Measurements from ENCODE around the gene CELA3B. TPM values are rescaled to one million over a fixed set of nuclear protein-coding genes. Genes with fewer than 3 reads are reported as not detected.
A peak's percentile ranks its signal among the peaks of the same experiment; 100 is the strongest.

CELA3B gene
- total and polyA plus RNA-seq, 2 of the 13 experiments (the other 11 are each of a cell fraction or from before 2014, with no cell fraction given), result 0.34 TPM; not detected in 1

DNA sequence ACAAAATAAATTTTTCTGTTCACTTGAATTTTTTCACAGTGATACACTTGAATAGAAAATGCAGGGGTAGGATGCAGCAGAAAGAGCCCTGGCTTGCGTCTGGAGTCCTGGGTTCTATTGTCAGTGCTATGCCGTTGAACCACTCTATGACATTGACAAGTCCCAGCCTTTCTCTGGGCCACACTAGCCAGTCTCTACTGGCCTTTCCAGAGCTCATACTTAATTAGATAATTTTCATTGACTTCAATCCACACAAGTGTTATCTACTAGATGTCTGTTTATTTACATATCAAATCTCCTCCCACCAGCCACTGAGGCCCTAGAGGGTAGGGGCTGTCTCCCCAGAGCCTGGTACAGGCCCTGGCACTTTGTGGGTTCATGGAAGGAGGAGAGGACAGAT, 15.5 kb upstream of the CELA3B start:
- no peaks in the 10 kb centered on the region for H3K79me2 ChIP-seq (ENCODE audit: insufficient read depth, low read length)
- CTCF ChIA-PET (ENCODE audit: low intra/inter-chr PET ratio, low total read pairs), result no interaction called here
- H3K36me3 ChIP-seq (replicated peaks in 1 of 2; ENCODE audit: control insufficient read depth in 1 of 2, insufficient read depth in 2 of 2, low read length in 2 of 2), result no peaks in the 10 kb centered on the region
- BruUV-seq (replicated peaks), result no TSS peak
- no peak for FAIRE-seq
- H2AFZ ChIP-seq (ENCODE audit: low read length), result no peak overlapping the region
- no peak overlapping the region for H3K4me2 ChIP-seq (ENCODE audit: low read depth, low read length)
- H3K27ac ChIP-seq (ENCODE audit: extremely low read length, insufficient read depth, low read length), result no peak overlapping the region
- ATAC-seq, result no peak
- DNase-seq (ENCODE audit: low spot score), result no peak
- no peaks in the 10 kb centered on the region for H4K20me1 ChIP-seq (ENCODE audit: insufficient read depth, low read length)
- H3K9ac ChIP-seq (ENCODE audit: insufficient read depth, low read depth, low read length), result no peak overlapping the region
- 6% methylated on average over 2 of the region's 2 CpGs for WGBS (ENCODE audit: low lambda C conversion rate)
- in situ Hi-C loops (cut with HindIII; ENCODE audit: extremely low pct_ligation_motif_present, low pct_unique_long_range_greater_than_20kb), result loop anchor here (10.0 kb wide), 1 partner anchor 257 kb away; no protein-coding TSS in a partner anchor
- POLR2A ChIA-PET, result interaction anchor here (1.4 kb wide), 1 partner anchor 10 kb away, joined by 6 read pairs; no protein-coding TSS in a partner anchor
- no peak overlapping the region for H3K4me3 ChIP-seq (replicated peaks in 1 of 3; ENCODE audit: insufficient read depth in 1 of 3, low read depth in 2 of 3, low read length in 3 of 3)
- no peaks in the 10 kb centered on the region for H3K9me3 ChIP-seq (ENCODE audit: low read length)
- no peak for TF ChIP-seq CCDC6 (CRISPR knock-in tag; IDR thresholded peaks at IDR 0.05)
- TF ChIP-seq, protein P1, sequence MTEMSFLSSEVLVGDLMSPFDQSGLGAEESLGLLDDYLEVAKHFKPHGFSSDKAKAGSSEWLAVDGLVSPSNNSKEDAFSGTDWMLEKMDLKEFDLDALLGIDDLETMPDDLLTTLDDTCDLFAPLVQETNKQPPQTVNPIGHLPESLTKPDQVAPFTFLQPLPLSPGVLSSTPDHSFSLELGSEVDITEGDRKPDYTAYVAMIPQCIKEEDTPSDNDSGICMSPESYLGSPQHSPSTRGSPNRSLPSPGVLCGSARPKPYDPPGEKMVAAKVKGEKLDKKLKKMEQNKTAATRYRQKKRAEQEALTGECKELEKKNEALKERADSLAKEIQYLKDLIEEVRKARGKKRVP (CRISPR knock-in tag; IDR thresholded peaks at IDR 0.05), result no peak
- TF ChIP-seq ZSCAN9 (CRISPR knock-in tag; IDR thresholded peaks at IDR 0.05; ENCODE audit: borderline replicate concordance), result no peak
- TF ChIP-seq ZNF180 (CRISPR knock-in tag; IDR thresholded peaks at IDR 0.05; ENCODE audit: borderline replicate concordance, low read depth), result no peak
- peaks cover 50% of the 10 kb centered on the region for H3K4me1 ChIP-seq (ENCODE audit: insufficient read depth, low read length)
- H3K27me3 ChIP-seq (ENCODE audit: control insufficient read depth in 1 of 2, insufficient read depth in 2 of 2, low read length in 2 of 2), result no peaks in the 10 kb centered on the region
- intact Hi-C loops (cut with micrococcal nuclease; ENCODE audit: unreplicated experiment), result no loop called here

DNA sequence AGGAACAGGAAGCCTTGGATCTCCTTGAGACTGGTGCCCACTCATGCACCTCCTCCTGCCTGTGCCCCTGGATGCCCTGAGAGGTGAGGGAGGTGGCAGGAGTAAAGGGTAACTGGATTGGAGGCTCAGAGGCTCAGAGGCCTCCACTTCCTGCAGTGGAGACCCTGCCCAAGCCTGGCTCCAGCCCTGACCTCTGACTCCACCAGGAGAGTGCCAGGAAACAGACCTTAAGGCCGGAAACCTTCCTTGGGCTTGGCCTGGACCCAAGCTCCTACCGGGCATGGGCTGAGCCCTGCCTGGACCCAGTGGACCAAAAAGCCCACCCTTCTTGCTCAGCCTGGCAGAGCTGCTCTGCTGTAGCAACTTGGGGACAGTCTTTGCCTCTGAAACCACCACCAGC, 15.0 kb upstream of the CELA3B start:
- intact Hi-C loops (cut with micrococcal nuclease; ENCODE audit: unreplicated experiment) (no loop called here), in situ Hi-C loops (cut with HindIII; ENCODE audit: extremely low pct_ligation_motif_present, low pct_unique_long_range_greater_than_20kb) (loop anchor here (10.0 kb wide), 1 partner anchor 257 kb away; no protein-coding TSS in a partner anchor)
- Histone ChIP-seq H3K9ac (ENCODE audit: insufficient read depth, low read depth, low read length) (no peak overlapping the region), H3K27me3 (ENCODE audit: control insufficient read depth in 1 of 2, insufficient read depth in 2 of 2, low read length in 2 of 2) (no peaks in the 10 kb centered on the region), H3K36me3 (replicated peaks in 1 of 2; ENCODE audit: control insufficient read depth in 1 of 2, insufficient read depth in 2 of 2, low read length in 2 of 2) (no peaks in the 10 kb centered on the region), H2AFZ (ENCODE audit: low read length) (no peak overlapping the region), H3K4me1 (ENCODE audit: insufficient read depth, low read length) (peaks cover 50% of the 10 kb centered on the region), H3K9me3 (ENCODE audit: low read length) (no peaks in the 10 kb centered on the region), H3K27ac (ENCODE audit: extremely low read length, insufficient read depth, low read length) (no peak overlapping the region), H3K79me2 (ENCODE audit: insufficient read depth, low read length) (no peaks in the 10 kb centered on the region), H3K4me2 (ENCODE audit: low read depth, low read length) (no peak overlapping the region), H4K20me1 (ENCODE audit: insufficient read depth, low read length) (no peaks in the 10 kb centered on the region), H3K4me3 (replicated peaks in 1 of 3; ENCODE audit: insufficient read depth in 1 of 3, low read depth in 2 of 3, low read length in 3 of 3) (no peak overlapping the region)
- ATAC-seq (no peak), DNase-seq (ENCODE audit: low spot score) (no peak), FAIRE-seq (no peak)
- WGBS (ENCODE audit: low lambda C conversion rate), result 0% methylated on average over 2 of the region's 2 CpGs
- ChIA-PET CTCF (ENCODE audit: low intra/inter-chr PET ratio, low total read pairs) (no interaction called here), POLR2A (interaction anchor here (1.4 kb wide), 1 partner anchor 10 kb away, joined by 6 read pairs; no protein-coding TSS in a partner anchor)
- no TSS peak for BruUV-seq (replicated peaks)
- TF ChIP-seq ZNF891 (CRISPR knock-in tag; IDR thresholded peaks at IDR 0.05) (no peak), IRF2 (CRISPR knock-in tag; IDR thresholded peaks at IDR 0.05) (no peak)
- TF ChIP-seq, protein P2, sequence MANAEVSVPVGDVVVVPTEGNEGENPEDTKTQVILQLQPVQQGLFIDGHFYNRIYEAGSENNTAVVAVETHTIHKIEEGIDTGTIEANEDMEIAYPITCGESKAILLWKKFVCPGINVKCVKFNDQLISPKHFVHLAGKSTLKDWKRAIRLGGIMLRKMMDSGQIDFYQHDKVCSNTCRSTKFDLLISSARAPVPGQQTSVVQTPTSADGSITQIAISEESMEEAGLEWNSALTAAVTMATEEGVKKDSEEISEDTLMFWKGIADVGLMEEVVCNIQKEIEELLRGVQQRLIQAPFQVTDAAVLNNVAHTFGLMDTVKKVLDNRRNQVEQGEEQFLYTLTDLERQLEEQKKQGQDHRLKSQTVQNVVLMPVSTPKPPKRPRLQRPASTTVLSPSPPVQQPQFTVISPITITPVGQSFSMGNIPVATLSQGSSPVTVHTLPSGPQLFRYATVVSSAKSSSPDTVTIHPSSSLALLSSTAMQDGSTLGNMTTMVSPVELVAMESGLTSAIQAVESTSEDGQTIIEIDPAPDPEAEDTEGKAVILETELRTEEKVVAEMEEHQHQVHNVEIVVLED (CRISPR knock-in tag; IDR thresholded peaks at IDR 0.05; ENCODE audit: borderline replicate concordance), result no peak
- TF ChIP-seq, protein P3, sequence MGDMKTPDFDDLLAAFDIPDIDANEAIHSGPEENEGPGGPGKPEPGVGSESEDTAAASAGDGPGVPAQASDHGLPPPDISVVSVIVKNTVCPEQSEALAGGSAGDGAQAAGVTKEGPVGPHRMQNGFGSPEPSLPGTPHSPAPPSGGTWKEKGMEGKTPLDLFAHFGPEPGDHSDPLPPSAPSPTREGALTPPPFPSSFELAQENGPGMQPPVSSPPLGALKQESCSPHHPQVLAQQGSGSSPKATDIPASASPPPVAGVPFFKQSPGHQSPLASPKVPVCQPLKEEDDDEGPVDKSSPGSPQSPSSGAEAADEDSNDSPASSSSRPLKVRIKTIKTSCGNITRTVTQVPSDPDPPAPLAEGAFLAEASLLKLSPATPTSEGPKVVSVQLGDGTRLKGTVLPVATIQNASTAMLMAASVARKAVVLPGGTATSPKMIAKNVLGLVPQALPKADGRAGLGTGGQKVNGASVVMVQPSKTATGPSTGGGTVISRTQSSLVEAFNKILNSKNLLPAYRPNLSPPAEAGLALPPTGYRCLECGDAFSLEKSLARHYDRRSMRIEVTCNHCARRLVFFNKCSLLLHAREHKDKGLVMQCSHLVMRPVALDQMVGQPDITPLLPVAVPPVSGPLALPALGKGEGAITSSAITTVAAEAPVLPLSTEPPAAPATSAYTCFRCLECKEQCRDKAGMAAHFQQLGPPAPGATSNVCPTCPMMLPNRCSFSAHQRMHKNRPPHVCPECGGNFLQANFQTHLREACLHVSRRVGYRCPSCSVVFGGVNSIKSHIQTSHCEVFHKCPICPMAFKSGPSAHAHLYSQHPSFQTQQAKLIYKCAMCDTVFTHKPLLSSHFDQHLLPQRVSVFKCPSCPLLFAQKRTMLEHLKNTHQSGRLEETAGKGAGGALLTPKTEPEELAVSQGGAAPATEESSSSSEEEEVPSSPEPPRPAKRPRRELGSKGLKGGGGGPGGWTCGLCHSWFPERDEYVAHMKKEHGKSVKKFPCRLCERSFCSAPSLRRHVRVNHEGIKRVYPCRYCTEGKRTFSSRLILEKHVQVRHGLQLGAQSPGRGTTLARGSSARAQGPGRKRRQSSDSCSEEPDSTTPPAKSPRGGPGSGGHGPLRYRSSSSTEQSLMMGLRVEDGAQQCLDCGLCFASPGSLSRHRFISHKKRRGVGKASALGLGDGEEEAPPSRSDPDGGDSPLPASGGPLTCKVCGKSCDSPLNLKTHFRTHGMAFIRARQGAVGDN (CRISPR knock-in tag; IDR thresholded peaks at IDR 0.05), result peak; percentile 17; the same call in 1 of the 2 replicates
- TF ChIP-seq, protein P4, sequence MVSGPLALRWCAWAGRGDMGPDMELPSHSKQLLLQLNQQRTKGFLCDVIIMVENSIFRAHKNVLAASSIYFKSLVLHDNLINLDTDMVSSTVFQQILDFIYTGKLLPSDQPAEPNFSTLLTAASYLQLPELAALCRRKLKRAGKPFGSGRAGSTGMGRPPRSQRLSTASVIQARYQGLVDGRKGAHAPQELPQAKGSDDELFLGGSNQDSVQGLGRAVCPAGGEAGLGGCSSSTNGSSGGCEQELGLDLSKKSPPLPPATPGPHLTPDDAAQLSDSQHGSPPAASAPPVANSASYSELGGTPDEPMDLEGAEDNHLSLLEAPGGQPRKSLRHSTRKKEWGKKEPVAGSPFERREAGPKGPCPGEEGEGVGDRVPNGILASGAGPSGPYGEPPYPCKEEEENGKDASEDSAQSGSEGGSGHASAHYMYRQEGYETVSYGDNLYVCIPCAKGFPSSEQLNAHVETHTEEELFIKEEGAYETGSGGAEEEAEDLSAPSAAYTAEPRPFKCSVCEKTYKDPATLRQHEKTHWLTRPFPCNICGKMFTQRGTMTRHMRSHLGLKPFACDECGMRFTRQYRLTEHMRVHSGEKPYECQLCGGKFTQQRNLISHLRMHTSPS (CRISPR knock-in tag; IDR thresholded peaks at IDR 0.05; ENCODE audit: low read depth), result peak; percentile 27; the same call in 1 of the 2 replicates

Data from HepG2 (cell line).